HG02571 (cell line): ENCODE data around the gene CBX4.

Experiments used
- ATAC-seq: cut with Tn5 transposase; IDR thresholded peaks from one replicate; pipeline ENCODE4 v1.9.1; 2021; ENCODE audit warnings: mild to moderate bottlenecking, moderate library complexity; ENCODE audit not compliant: unreplicated experiment

The CBX4 gene

GRCh38 chr17:79842656-79843473 is 3.6 kb upstream of the CBX4 start:
- no peak for ATAC-seq

GRCh38 chr17:79842136-79842655 is 3.0 kb upstream of the CBX4 start:
- no peak for ATAC-seq

GRCh38 chr17:79841369-79842135 is 2.3 kb upstream of the CBX4 start:
- no peak for ATAC-seq

GRCh38 chr17:79840989-79841286 is 1.7 kb upstream of the CBX4 start:
- ATAC-seq = no peak

GRCh38 chr17:79840269-79840988 is 1.2 kb upstream of the CBX4 start:
- no peak for ATAC-seq

- ATAC-seq = peak; percentile 9
Measured at GRCh38 chr17:79838522-79839274, 542 bp downstream of the CBX4 start.

GRCh38 chr17:79837888-79838521 is 1.2 kb downstream of the CBX4 start:
- ATAC-seq = no peak

GRCh38 chr17:79836972-79837887 is 2.0 kb downstream of the CBX4 start:
- no peak for ATAC-seq

GRCh38 chr17:79836510-79836971 is 2.7 kb downstream of the CBX4 start:
- ATAC-seq = no peak

GRCh38 chr17:79835953-79836509 is 3.2 kb downstream of the CBX4 start:
- no peak for ATAC-seq

GRCh38 chr17:79835470-79835899 is 3.8 kb downstream of the CBX4 start:
- no peak for ATAC-seq

- no peak for ATAC-seq
Measured at GRCh38 chr17:79834565-79835469, 4.4 kb downstream of the CBX4 start.

GRCh38 chr17:79833744-79834564 is 5.3 kb downstream of the CBX4 start:
- ATAC-seq = no peak

- ATAC-seq = no peak
Measured at GRCh38 chr17:79833110-79833450, 6.2 kb downstream of the CBX4 start.

GRCh38 chr17:79832218-79833109 is 6.8 kb downstream of the CBX4 start:
- ATAC-seq = no peak
